MM.1S (cell line): ENCODE measurements around the gene DIP2C.

Experiments used
- EZH2 ChIP-seq: fragments of 300-600 bp; sonication (generic); optimal IDR thresholded peaks from 2 replicates; pipeline ENCODE3; 2017; ENCODE audit warnings: low read depth, mild to moderate bottlenecking, antibody characterized with exemption, low read length, mixed read lengths
- EZH2phosphoT487 ChIP-seq: fragments of 300-600 bp; sonication (generic); IDR thresholded peaks from 2 replicates; pipeline ENCODE4 v1.6.1; 2018; ENCODE audit warnings: antibody characterized with exemption, low read length
- TF ChIP-seq, protein P1 (sequence below): fragments of 300-600 bp; sonication (generic); IDR thresholded peaks from 2 replicates; pipeline ENCODE4 v1.5.1; 2016; ENCODE audit warnings: antibody characterized with exemption, low read length, mixed read lengths

DNA sequence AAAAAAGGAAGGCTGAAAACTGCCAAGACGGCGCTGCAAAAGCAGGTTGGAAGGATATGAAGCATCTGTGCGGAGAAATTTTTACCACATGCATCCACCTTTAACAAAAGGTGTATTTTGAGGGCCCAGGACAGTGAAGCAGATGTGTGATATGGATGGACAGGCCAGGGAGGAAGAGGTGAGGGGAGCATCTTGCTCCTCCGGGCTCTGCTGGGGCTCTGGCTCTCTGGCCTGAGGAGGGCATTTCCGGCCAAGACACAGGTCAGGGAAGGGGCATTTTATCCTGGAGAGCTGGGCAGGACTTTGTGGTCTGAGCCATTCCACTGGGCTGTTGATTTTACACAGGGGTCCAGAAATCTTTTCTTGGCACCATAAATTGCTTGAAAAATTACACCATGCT, 379.1 kb downstream of the DIP2C start:
- TF ChIP-seq, protein P1, sequence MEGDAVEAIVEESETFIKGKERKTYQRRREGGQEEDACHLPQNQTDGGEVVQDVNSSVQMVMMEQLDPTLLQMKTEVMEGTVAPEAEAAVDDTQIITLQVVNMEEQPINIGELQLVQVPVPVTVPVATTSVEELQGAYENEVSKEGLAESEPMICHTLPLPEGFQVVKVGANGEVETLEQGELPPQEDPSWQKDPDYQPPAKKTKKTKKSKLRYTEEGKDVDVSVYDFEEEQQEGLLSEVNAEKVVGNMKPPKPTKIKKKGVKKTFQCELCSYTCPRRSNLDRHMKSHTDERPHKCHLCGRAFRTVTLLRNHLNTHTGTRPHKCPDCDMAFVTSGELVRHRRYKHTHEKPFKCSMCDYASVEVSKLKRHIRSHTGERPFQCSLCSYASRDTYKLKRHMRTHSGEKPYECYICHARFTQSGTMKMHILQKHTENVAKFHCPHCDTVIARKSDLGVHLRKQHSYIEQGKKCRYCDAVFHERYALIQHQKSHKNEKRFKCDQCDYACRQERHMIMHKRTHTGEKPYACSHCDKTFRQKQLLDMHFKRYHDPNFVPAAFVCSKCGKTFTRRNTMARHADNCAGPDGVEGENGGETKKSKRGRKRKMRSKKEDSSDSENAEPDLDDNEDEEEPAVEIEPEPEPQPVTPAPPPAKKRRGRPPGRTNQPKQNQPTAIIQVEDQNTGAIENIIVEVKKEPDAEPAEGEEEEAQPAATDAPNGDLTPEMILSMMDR: no peak
- TF ChIP-seq EZH2 (no peak), EZH2phosphoT487 (no peak)
